Astrocyte of the spinal cord (primary cell): Measurements from ENCODE around the gene SND1.

Experiments used
- DNase-seq: peaks from one replicate; pipeline ENCODE4 v3.0.0; 2011; ENCODE audit warnings: low read depth, low spot score
- H3K4me3 ChIP-seq: 2 replicates; pipeline ENCODE4 v1.5.1; 2011; ENCODE audit warnings: low read depth, mild to moderate bottlenecking, low read length, moderate library complexity
- in situ Hi-C: cut with HindIII; loops from 2 replicates; pipeline ENCODE4 v1.10.0; 2017; ENCODE audit warnings: low sequenced_read_pairs
- TF ChIP-seq, protein P1 (sequence below): IDR thresholded peaks from 2 replicates; pipeline ENCODE4 v1.5.1; 2012; ENCODE audit warnings: low read depth, mild to moderate bottlenecking, low read length, inconsistent platforms

Gene SND1

DNA sequence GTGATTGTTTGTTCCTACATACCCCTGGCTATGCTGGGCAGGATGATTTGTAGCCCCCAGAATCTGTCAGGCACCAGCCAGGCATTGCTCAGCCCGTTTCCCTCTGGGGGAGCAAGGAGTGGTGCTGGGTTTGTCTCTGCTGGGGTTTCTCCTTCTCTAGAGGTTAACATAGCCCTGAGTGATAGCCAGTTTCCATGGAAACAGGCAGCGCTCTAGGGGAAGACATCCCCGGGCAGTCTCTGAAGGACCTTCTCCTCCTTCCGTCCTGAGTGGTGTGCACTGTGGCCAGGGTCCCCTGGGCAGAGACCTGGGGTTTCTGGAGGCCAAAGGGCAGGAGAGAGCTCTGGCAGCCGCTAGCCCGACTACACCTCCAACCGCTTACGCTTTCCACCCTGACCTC, 429.8 kb downstream of the SND1 start:
- in situ Hi-C loops = no loop called here
- TF ChIP-seq, protein P1, sequence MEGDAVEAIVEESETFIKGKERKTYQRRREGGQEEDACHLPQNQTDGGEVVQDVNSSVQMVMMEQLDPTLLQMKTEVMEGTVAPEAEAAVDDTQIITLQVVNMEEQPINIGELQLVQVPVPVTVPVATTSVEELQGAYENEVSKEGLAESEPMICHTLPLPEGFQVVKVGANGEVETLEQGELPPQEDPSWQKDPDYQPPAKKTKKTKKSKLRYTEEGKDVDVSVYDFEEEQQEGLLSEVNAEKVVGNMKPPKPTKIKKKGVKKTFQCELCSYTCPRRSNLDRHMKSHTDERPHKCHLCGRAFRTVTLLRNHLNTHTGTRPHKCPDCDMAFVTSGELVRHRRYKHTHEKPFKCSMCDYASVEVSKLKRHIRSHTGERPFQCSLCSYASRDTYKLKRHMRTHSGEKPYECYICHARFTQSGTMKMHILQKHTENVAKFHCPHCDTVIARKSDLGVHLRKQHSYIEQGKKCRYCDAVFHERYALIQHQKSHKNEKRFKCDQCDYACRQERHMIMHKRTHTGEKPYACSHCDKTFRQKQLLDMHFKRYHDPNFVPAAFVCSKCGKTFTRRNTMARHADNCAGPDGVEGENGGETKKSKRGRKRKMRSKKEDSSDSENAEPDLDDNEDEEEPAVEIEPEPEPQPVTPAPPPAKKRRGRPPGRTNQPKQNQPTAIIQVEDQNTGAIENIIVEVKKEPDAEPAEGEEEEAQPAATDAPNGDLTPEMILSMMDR = no peak
- H3K4me3 ChIP-seq = no peak overlapping the region
- DNase-seq = no peak

DNA sequence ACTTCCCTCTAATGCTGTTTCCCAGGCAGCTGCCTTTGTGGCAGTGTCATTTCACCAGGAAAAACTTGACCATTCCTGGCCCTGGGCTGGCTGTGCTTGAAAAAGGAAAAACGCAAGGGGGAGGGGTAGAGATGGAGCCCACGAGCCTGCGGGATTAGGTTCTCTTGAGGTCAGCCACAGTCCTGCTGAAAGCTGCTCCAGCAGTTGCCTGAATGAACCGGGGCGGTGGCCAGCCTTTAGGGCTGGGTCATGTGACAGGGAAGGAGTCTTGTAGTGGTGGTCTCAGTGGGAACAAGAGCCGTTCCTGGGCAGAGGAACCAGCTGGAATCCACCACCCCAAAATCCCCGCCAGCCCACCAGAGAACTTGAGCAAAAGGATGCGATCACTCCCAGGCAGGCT, 430.4 kb downstream of the SND1 start:
- H3K4me3 ChIP-seq = no peak overlapping the region
- TF ChIP-seq, protein P1 = no peak
- in situ Hi-C loops = no loop called here
- no peak for DNase-seq

DNA sequence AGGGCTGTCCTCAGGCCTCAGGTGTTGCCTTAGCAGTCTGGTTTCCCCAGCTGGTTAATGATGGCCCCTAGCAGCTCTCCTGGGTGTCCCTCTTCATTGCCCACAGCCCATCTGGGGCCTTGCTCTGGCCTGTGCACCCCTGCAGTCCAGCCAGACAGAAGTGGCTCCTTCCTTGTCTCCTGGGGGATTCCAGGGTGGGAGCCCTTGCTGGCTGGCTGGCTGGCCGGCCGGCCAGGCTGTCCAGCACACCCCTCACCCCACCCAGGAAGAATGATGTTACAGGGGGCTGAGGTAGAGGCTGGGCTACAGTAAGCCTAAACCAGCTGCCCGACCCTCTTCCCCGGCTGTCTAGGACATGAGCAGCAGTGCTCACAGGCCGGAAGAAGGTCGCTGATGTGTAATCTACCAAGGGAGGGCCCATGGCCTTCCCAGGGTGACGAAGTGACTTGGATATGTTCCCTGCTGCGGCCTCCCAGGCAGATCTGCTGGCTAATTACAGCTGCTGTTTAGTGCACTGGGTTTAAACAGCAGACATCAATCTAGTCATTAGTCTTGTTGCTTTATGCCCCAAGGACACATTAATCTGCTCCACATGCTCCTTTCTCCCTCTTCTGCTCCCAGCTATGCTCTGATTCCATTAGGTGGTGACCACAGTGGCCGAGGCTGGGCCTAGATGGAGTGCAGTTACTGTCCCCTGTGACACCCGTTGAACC, 433.1 kb downstream of the SND1 start:
- TF ChIP-seq, protein P1 = no peak
- in situ Hi-C loops = no loop called here
- no peak overlapping the region for H3K4me3 ChIP-seq
- peak; percentile 29 for DNase-seq

DNA sequence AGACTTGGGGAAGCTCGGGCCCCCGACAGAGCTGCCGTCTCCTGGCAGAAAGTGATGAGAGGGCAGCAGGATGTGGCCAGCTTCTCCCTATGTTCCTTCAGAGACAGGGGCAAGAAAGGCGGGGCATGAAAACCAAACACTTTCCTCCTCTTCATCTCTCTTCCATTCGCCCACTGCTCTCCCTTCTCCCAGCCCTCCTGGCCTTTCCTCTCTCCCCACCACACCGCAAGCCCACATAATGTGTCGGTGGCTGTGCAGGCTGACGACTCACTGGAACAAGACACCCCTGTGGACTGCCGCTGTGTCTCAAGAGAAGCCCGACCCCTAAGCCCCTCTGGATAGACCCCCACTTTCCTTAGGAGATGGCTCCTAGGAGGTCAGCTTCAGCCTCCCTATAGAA, 438.5 kb downstream of the SND1 start:
- TF ChIP-seq, protein P1 = no peak
- no peak for DNase-seq
- H3K4me3 ChIP-seq = no peak overlapping the region
- in situ Hi-C loops = no loop called here

DNA sequence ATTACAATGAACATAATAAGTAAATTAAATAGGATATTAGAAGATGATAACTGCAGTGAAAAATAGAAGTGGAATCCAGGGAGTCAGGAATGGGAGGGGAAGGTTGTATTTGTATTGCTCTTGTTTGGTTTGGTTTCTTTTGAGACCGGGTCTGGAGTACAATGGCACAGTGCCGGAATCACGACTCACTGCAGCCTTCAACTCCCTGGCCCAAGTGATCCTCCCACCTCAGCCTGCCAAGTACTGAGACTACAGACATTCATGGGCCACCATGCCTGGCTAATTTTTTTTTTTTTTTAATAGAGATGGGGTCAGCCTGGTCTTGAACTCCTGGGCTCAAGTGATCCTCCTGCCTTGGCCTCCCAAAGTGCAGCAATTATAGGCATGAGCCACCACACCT, 439.1 kb downstream of the SND1 start:
- no peak overlapping the region for H3K4me3 ChIP-seq
- in situ Hi-C loops = no loop called here
- no peak for DNase-seq
- TF ChIP-seq, protein P1 = no peak

DNA sequence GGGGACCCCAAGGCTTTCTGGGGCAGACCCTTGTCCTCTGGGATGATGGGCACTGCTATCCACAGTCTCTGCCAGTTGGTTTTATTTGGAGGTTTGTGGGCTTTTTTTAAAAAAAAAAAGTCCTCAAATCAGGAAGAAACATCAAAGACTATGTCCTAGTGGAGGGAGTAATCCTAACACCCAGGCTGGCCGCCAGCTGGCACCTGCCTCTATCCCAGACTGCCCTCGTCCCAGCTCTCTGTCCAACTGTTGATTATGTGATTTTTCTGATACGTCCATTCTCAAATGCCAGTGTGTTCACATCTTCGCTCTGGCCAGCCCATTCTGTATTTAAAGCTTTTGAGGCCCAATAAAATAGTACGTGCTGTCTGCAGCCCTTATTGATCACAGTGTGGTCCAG, 440.2 kb downstream of the SND1 start:
- TF ChIP-seq, protein P1 = no peak
- in situ Hi-C loops = no loop called here
- H3K4me3 ChIP-seq = no peak overlapping the region
- DNase-seq = no peak
